Calu3 (cell line): ENCODE data around the gene CLOCK. TPM values are rescaled to one million over a fixed set of nuclear protein-coding genes. Genes with fewer than 3 reads are reported as not detected.

ENCODE experiments used
- BruUV-seq: library from RNA; stranded (reverse); fragments of 400-500 nt; replicated peaks from 2 replicates; lab custom pipeline; 2021; lab: Mats Ljungman, UMichigan
- CTCF ChIA-PET: fragments of 300-600 bp; sonication (Branson Sonifier 250); formaldehyde crosslinking; loops from one replicate; lab custom pipeline; 2022; ENCODE audit warnings: antibody characterized with exemption; lab: Charles Lee
- DNase-seq: peaks from one replicate; pipeline ENCODE4 v3.0.0; 2022
- H3K27ac Mint-ChIP-seq: one replicate; pipeline ENCODE4 v1.8.0; 2022; ENCODE audit warnings: mixed read lengths; ENCODE audit not compliant: unreplicated experiment
- H3K27me3 Mint-ChIP-seq: one replicate; pipeline ENCODE4 v1.8.0; 2022; ENCODE audit warnings: mixed read lengths; ENCODE audit not compliant: unreplicated experiment
- H3K36me3 Mint-ChIP-seq: one replicate; pipeline ENCODE4 v1.8.0; 2022; ENCODE audit warnings: mild to moderate bottlenecking, moderate library complexity, mixed read lengths; ENCODE audit not compliant: insufficient read depth, unreplicated experiment
- H3K4me1 Mint-ChIP-seq: one replicate; pipeline ENCODE4 v1.8.0; 2022; ENCODE audit warnings: mild to moderate bottlenecking, low read depth, mixed read lengths; ENCODE audit not compliant: unreplicated experiment
- H3K4me3 Mint-ChIP-seq: one replicate; pipeline ENCODE4 v1.8.0; 2022; ENCODE audit warnings: mild to moderate bottlenecking, low read depth, moderate library complexity, mixed read lengths; ENCODE audit not compliant: unreplicated experiment
- H3K9me3 Mint-ChIP-seq: one replicate; pipeline ENCODE4 v1.8.0; 2022; ENCODE audit warnings: low read depth, mixed read lengths; ENCODE audit not compliant: unreplicated experiment
- intact Hi-C: fragments of 100-400 bp; cut with micrococcal nuclease; formaldehyde crosslinking; loops from one replicate; pipeline ENCODE4 v1.10.0; 2022; ENCODE audit not compliant: unreplicated experiment
- total RNA-seq: library from RNA; stranded (reverse); gene quantifications from 2 replicates; pipeline ENCODE4 v1.2.3, GENCODE V29; 2022
- TF ChIP-seq, protein P1 (sequence below): fragments of 200-600 bp; IDR thresholded peaks from one replicate; pipeline ENCODE4 v1.8.0; 2022; ENCODE audit warnings: antibody characterized with exemption; ENCODE audit not compliant: unreplicated experiment

CLOCK gene
- total RNA-seq, 1 experiment from 2014 or later = 16.2 TPM

GRCh38 chr4:55485821-55486220 is 60.9 kb downstream of the CLOCK start:
- H3K4me1 Mint-ChIP-seq = no peaks in the 10 kb centered on the region
- CTCF ChIA-PET = no interaction called here
- BruUV-seq = no TSS peak
- H3K27me3 Mint-ChIP-seq = no peaks in the 10 kb centered on the region
- no peaks in the 10 kb centered on the region for H3K9me3 Mint-ChIP-seq
- H3K36me3 Mint-ChIP-seq = no peaks in the 10 kb centered on the region
- DNase-seq = no peak
- intact Hi-C loops = no loop called here
- TF ChIP-seq, protein P1, sequence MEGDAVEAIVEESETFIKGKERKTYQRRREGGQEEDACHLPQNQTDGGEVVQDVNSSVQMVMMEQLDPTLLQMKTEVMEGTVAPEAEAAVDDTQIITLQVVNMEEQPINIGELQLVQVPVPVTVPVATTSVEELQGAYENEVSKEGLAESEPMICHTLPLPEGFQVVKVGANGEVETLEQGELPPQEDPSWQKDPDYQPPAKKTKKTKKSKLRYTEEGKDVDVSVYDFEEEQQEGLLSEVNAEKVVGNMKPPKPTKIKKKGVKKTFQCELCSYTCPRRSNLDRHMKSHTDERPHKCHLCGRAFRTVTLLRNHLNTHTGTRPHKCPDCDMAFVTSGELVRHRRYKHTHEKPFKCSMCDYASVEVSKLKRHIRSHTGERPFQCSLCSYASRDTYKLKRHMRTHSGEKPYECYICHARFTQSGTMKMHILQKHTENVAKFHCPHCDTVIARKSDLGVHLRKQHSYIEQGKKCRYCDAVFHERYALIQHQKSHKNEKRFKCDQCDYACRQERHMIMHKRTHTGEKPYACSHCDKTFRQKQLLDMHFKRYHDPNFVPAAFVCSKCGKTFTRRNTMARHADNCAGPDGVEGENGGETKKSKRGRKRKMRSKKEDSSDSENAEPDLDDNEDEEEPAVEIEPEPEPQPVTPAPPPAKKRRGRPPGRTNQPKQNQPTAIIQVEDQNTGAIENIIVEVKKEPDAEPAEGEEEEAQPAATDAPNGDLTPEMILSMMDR = no peak
- H3K27ac Mint-ChIP-seq = no peak overlapping the region
- H3K4me3 Mint-ChIP-seq = no peak overlapping the region

DNA sequence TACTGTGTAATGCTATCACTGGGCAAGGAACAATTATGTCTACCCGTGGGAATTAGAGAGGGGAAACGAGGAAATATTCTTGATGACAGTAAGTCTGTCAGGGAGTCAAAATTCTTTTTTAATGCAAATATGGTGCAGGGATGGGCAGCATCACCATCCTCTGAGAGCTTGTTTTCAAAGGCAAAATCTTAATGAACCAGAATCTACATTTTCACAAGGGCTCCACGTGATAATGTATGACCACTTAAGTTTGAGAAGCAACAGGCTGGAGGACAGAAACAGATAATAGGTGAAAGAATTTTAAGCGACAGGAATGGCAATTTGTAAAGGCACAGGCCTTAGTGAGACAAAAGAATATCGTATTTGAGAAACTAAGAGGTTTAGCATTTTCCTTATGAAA is 63.4 kb downstream of the CLOCK start:
- TF ChIP-seq, protein P1 = no peak
- CTCF ChIA-PET = no interaction called here
- no TSS peak for BruUV-seq
- Mint-ChIP-seq H3K4me1 (peaks cover 3% of the 10 kb centered on the region), H3K27me3 (no peaks in the 10 kb centered on the region), H3K9me3 (no peaks in the 10 kb centered on the region), H3K36me3 (no peaks in the 10 kb centered on the region), H3K4me3 (no peak overlapping the region), H3K27ac (no peak overlapping the region)
- intact Hi-C loops = no loop called here
- no peak for DNase-seq

GRCh38 chr4:55475394-55476243 is 71.1 kb downstream of the CLOCK start:
- intact Hi-C loops = no loop called here
- no TSS peak for BruUV-seq
- Mint-ChIP-seq H3K4me3 (no peak overlapping the region), H3K4me1 (peaks cover 5% of the 10 kb centered on the region), H3K27ac (no peak overlapping the region), H3K36me3 (peaks cover 5% of the 10 kb centered on the region), H3K27me3 (no peaks in the 10 kb centered on the region), H3K9me3 (peaks cover 2% of the 10 kb centered on the region)
- DNase-seq = no peak
- TF ChIP-seq, protein P1 = no peak
- CTCF ChIA-PET = no interaction called here

DNA sequence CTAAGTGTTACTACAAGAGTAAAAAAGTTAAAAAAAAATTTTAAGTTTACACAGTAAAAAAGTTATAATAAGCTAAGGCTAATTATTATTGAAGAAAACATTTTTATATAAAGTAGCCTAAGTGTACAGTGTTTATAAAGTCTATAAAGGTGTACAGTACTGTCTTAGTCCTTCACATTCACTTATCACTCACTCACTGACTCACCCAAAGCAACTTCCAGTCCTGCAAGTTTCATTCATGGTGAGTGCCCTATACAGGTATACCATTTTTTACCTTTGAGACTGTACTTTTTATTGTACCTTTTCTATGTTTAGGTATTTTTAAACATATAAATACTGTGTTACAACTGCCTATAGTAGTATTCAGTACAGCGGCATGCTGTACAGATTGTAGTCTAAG is 76.7 kb downstream of the CLOCK start:
- Mint-ChIP-seq H3K4me1 (no peaks in the 10 kb centered on the region), H3K9me3 (peaks cover 3% of the 10 kb centered on the region), H3K27ac (no peak overlapping the region), H3K36me3 (peaks cover 2% of the 10 kb centered on the region), H3K4me3 (no peak overlapping the region), H3K27me3 (no peaks in the 10 kb centered on the region)
- CTCF ChIA-PET = interaction anchor here (0.6 kb wide), 1 partner anchor 442 kb away, joined by 3 read pairs; no protein-coding TSS in a partner anchor
- intact Hi-C loops = no loop called here
- BruUV-seq = no TSS peak
- TF ChIP-seq, protein P1 = no peak
- DNase-seq = no peak
